ENCODE data around the gene GAB2. TPM values are rescaled to one million over a fixed set of nuclear protein-coding genes. Genes with fewer than 3 reads are reported as not detected.

GAB2 gene
- total RNA-seq, 4 donors from 2014 or later = 39.6 to 57.3 (median 46.6) TPM

DNA sequence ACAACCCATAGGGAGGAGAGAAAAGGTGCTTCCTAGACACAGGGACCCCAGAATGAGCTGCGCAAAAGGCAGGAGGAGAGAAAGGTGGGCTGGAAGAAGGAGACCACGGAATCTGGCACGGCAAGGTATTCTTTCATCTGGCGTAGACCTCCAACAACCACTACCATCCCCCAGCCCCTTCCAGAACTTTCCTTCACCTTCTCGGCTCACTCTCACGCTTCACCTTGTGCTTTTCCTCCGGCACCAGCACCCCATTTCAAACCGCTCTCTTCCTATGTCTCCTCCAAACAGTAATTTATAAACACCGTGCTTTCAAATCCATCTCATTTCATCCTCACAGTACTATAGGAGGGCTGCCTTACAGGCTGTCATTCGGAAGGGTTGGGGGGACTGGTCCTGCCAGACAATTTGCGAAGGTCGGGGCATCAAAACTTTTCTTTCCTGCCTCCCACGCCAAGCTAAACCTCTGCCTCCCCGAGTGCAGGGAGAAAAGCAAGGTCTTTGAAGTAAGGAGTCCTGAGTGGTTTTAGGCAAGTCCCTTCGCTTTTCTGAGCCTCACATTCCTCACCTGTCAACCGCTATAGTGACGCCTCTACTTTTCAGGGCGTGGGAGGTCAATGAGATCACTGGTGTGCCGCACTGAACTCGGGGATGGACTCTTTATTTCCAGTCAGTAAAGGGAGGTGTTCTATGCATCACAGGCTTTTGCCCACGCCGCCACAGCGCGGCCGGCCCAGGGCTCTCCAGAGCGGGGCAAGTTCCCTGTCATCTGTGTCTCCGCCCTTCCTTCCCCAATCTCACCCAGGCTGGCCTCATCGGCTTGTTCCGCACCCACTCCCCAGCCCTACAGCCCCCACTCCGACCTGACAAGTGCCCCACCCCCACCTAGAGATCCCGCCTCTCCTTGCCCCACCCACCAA, 230.0 kb downstream of the GAB2 start:
- no peaks in the 10 kb centered on the region for H3K27me3 ChIP-seq

GRCh38 chr11:78181185-78181584, 236.4 kb downstream of the GAB2 start:
- H3K4me3 ChIP-seq = no peak overlapping the region
- H3K4me1 ChIP-seq = peaks cover 0 to 16% (median 0%) of the 10 kb centered on the region in 4 donors
- H3K27ac ChIP-seq = no peak overlapping the region
- no peak for TF ChIP-seq POLR2A (IDR thresholded peaks at IDR 0.05)
- TF ChIP-seq EP300 (IDR thresholded peaks at IDR 0.05) = no peak
- TF ChIP-seq, protein P1, sequence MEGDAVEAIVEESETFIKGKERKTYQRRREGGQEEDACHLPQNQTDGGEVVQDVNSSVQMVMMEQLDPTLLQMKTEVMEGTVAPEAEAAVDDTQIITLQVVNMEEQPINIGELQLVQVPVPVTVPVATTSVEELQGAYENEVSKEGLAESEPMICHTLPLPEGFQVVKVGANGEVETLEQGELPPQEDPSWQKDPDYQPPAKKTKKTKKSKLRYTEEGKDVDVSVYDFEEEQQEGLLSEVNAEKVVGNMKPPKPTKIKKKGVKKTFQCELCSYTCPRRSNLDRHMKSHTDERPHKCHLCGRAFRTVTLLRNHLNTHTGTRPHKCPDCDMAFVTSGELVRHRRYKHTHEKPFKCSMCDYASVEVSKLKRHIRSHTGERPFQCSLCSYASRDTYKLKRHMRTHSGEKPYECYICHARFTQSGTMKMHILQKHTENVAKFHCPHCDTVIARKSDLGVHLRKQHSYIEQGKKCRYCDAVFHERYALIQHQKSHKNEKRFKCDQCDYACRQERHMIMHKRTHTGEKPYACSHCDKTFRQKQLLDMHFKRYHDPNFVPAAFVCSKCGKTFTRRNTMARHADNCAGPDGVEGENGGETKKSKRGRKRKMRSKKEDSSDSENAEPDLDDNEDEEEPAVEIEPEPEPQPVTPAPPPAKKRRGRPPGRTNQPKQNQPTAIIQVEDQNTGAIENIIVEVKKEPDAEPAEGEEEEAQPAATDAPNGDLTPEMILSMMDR (IDR thresholded peaks at IDR 0.05) = no peak
- WGBS, 2 donors = 74 to 76% methylated on average over 2 of the region's 2 CpGs
- H3K36me3 ChIP-seq = peaks cover 0 to 24% (median 0%) of the 10 kb centered on the region in 3 donors
- no peaks in the 10 kb centered on the region for H3K9me3 ChIP-seq
- no peaks in the 10 kb centered on the region for H3K27me3 ChIP-seq
- no peak for DNase-seq (ENCODE audit: low spot score in 2 of 2)

More for the DNA sequence above, 230.0 kb downstream of the GAB2 start:
- peaks cover 0 to 58% (median 15%) of the 10 kb centered on the region in 4 donors for H3K4me1 ChIP-seq
- peaks cover 0 to 5% (median 0%) of the 10 kb centered on the region in 3 donors for H3K36me3 ChIP-seq
- WGBS, 2 donors = 20 to 21% methylated on average over 30 to 31 of the region's 31 CpGs
- H3K9me3 ChIP-seq = no peaks in the 10 kb centered on the region
- DNase-seq (ENCODE audit: low spot score in 2 of 2) = no peak
- TF ChIP-seq EP300 (IDR thresholded peaks at IDR 0.05) (no peak), POLR2A (IDR thresholded peaks at IDR 0.05) (no peak)
- TF ChIP-seq, protein P1 (IDR thresholded peaks at IDR 0.05) = no peak
- H3K4me3 ChIP-seq = peak overlapping the region; percentile 58 to 95 (median 82)
- peak overlapping the region; percentile 83 to 91 (median 84) for H3K27ac ChIP-seq

DNA sequence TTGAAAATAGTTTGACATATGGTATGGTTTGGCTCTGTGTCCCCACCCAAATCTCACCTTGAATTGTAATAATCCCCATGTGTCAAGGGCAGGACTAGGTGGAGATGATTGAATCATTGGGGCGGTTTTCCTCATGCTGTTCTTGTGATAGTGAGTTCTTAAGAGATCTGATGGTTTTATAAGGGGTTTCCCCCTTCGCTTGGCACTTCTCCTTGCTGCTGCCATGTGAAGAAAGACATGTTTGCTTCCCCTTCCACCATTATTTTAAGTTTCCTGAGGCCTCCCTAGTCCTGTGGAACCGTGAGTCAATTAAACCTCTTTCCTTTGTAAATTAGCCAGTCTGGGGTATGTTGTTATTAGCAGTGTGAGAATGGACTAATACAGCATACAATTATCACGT, 236.9 kb downstream of the GAB2 start:
- no peaks in the 10 kb centered on the region for H3K9me3 ChIP-seq
- TF ChIP-seq POLR2A (IDR thresholded peaks at IDR 0.05) = no peak
- TF ChIP-seq, protein P1 (IDR thresholded peaks at IDR 0.05) = no peak
- TF ChIP-seq EP300 (IDR thresholded peaks at IDR 0.05) = no peak
- peaks cover 0 to 11% (median 0%) of the 10 kb centered on the region in 4 donors for H3K4me1 ChIP-seq
- peaks cover 0 to 27% (median 0%) of the 10 kb centered on the region in 3 donors for H3K36me3 ChIP-seq
- no peak for DNase-seq (ENCODE audit: low spot score in 2 of 2)
- no peak overlapping the region for H3K4me3 ChIP-seq
- 94 to 98% methylated on average over 4 of the region's 4 CpGs for WGBS, 2 donors
- no peaks in the 10 kb centered on the region for H3K27me3 ChIP-seq
- no peak overlapping the region for H3K27ac ChIP-seq

GRCh38 chr11:78179459-78180071, 238.1 kb downstream of the GAB2 start:
- 88 to 90% methylated on average over 7 of the region's 7 CpGs for WGBS, 2 donors
- Histone ChIP-seq H3K9me3 (no peaks in the 10 kb centered on the region), H3K4me3 (no peak overlapping the region), H3K4me1 (peaks cover 0 to 6% (median 0%) of the 10 kb centered on the region in 4 donors), H3K27ac (no peak overlapping the region), H3K27me3 (no peaks in the 10 kb centered on the region), H3K36me3 (peaks cover 0 to 29% (median 0%) of the 10 kb centered on the region in 3 donors)
- DNase-seq (ENCODE audit: low spot score in 2 of 2) = no peak
- no peak for TF ChIP-seq EP300 (IDR thresholded peaks at IDR 0.05)
- TF ChIP-seq POLR2A (IDR thresholded peaks at IDR 0.05) = no peak
- TF ChIP-seq, protein P1 (IDR thresholded peaks at IDR 0.05) = no peak

DNA sequence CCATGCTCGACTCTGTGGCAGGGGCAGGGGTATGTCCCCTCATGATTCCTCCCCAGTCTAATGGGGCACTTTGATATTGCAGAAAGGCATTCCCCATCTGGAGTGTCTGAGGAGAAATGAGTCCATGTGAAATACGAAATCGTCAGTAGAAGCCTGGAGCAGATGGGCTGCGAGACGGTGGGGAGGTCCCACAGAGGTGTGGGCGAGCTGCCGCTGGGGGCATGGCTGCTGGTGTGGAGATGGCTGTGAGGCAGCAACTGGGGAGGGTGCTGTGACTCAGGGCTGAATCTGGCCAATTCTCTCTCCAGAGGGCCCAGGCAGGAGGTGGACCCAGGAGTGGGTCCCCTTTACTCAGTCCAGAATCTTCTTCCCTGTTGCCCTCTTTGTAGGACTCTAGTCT, 240.4 kb downstream of the GAB2 start:
- peaks cover 0 to 48% (median 0%) of the 10 kb centered on the region in 3 donors for H3K36me3 ChIP-seq
- 84 to 91% methylated on average over 7 of the region's 7 CpGs for WGBS, 2 donors
- H3K27me3 ChIP-seq = no peaks in the 10 kb centered on the region
- no peak overlapping the region for H3K4me3 ChIP-seq
- DNase-seq (ENCODE audit: low spot score in 2 of 2) = no peak
- no peaks in the 10 kb centered on the region for H3K9me3 ChIP-seq
- no peaks in the 10 kb centered on the region for H3K4me1 ChIP-seq
- no peak for TF ChIP-seq POLR2A (IDR thresholded peaks at IDR 0.05)
- TF ChIP-seq EP300 (IDR thresholded peaks at IDR 0.05) = no peak
- TF ChIP-seq, protein P1 (IDR thresholded peaks at IDR 0.05) = no peak
- H3K27ac ChIP-seq = no peak overlapping the region

Data from tibial nerve (tissue), 4 donors.